Vagina (tissue), 2 donors: ENCODE measurements around the gene NOS3.

Experiments
- CTCF ChIP-seq, 3 experiments: fragments of 450-650 bp in 2 of 3; fragments of 200-600 bp in 1 of 3; sonication (generic) in 1 of 3; IDR thresholded peaks; one replicate each; pipeline ENCODE4 v1.5.1; 2017 to 2019; ENCODE audit warnings: antibody characterized with exemption in 3 of 3, mild to moderate bottlenecking in 2 of 3, moderate library complexity in 2 of 3
- POLR2A ChIP-seq, 2 donors: fragments of 450-650 bp; IDR thresholded peaks; one replicate each; pipeline ENCODE4 v1.6.1; 2017; ENCODE audit warnings: antibody characterized with exemption in 2 of 2, mild to moderate bottlenecking in 2 of 2, moderate library complexity in 2 of 2
- POLR2AphosphoS5 ChIP-seq, 2 donors: sonication (generic); formaldehyde crosslinking; IDR thresholded peaks; one replicate each; pipeline ENCODE4 v1.9.0; 2017; ENCODE audit warnings: antibody characterized with exemption in 2 of 2, mild to moderate bottlenecking in 2 of 2, low read depth in 1 of 2; ENCODE audit not compliant: insufficient read depth in 1 of 2

GRCh38 chr7:150955519-150956394 lies 35.1 kb upstream of the NOS3 start:
- TF ChIP-seq CTCF (IDR thresholded peaks at IDR 0.05), result no peak
- no peak for TF ChIP-seq POLR2A (IDR thresholded peaks at IDR 0.05)
- no peak for TF ChIP-seq POLR2AphosphoS5 (IDR thresholded peaks at IDR 0.05; ENCODE audit: insufficient read depth in 1 of 2, low read depth in 1 of 2)
